Smooth muscle cell (in vitro differentiated cells): Measurements from ENCODE around the gene ATF7. TPM values are rescaled to one million over a fixed set of nuclear protein-coding genes. Genes with fewer than 3 reads are reported as not detected.

Experiments used
- DNase-seq: peaks from one replicate; lab custom pipeline; 2025; ENCODE audit not compliant: unreplicated experiment; lab: John Stamatoyannopoulos, UW
- H2AFZ ChIP-seq: fragments of 200-600 bp; sonication (generic); 2 replicates; pipeline ENCODE4 v1.6.0; 2016; ENCODE audit warnings: antibody characterized with exemption, low read depth, mild to moderate bottlenecking
- H3F3A ChIP-seq: fragments of 200-600 bp; sonication (generic); 2 replicates; pipeline ENCODE4 v1.6.0; 2017; ENCODE audit warnings: antibody characterized with exemption, low read depth
- H3K27ac ChIP-seq: fragments of 200-600 bp; sonication (generic); 2 replicates; pipeline ENCODE4 v1.5.1; 2016; ENCODE audit warnings: low read depth, mild to moderate bottlenecking
- H3K27me3 ChIP-seq: fragments of 200-600 bp; sonication (generic); 2 replicates; pipeline ENCODE4 v1.6.1; 2016; ENCODE audit warnings: low read depth, mild to moderate bottlenecking
- H3K36me3 ChIP-seq: fragments of 200-600 bp; sonication (generic); 2 replicates; pipeline ENCODE4 v1.5.1; 2016; ENCODE audit warnings: low read depth
- H3K4me1 ChIP-seq: fragments of 200-600 bp; sonication (generic); 2 replicates; pipeline ENCODE4 v1.5.1; 2016; ENCODE audit warnings: low read depth
- H3K4me2 ChIP-seq: fragments of 200-600 bp; sonication (generic); 2 replicates; pipeline ENCODE4 v1.6.0; 2016; ENCODE audit warnings: mild to moderate bottlenecking
- H3K4me3 ChIP-seq: fragments of 200-600 bp; sonication (generic); 2 replicates; pipeline ENCODE4 v1.5.1; 2016; ENCODE audit warnings: mild to moderate bottlenecking
- H3K79me2 ChIP-seq: fragments of 200-600 bp; sonication (generic); 2 replicates; pipeline ENCODE4 v1.6.0; 2016; ENCODE audit warnings: low read depth, mild to moderate bottlenecking
- H3K9ac ChIP-seq: fragments of 200-600 bp; sonication (generic); 2 replicates; pipeline ENCODE4 v1.6.0; 2016; ENCODE audit warnings: low read depth
- H3K9me3 ChIP-seq: fragments of 200-600 bp; sonication (generic); replicated peaks from 2 replicates; pipeline ENCODE4 v1.5.1; 2016; ENCODE audit warnings: low read depth
- H4K20me1 ChIP-seq: fragments of 200-600 bp; sonication (generic); 2 replicates; pipeline ENCODE4 v1.6.0; 2016; ENCODE audit warnings: low read depth
- CTCF ChIP-seq: fragments of 200-600 bp; sonication (generic); IDR thresholded peaks from 2 replicates; pipeline ENCODE4 v1.5.1; 2017; ENCODE audit warnings: borderline replicate concordance, mild to moderate bottlenecking, antibody characterized with exemption; ENCODE audit not compliant: insufficient read depth, poor library complexity, severe bottlenecking
- WGBS: methylation state at CpG from one replicate; pipeline ENCODE4 v1.1.7; 2016; ENCODE audit warnings: low lambda C conversion rate; 5-methylcytosine and 5-hydroxymethylcytosine counted together
- polyA plus RNA-seq: library from polyadenylated mRNA; unstranded; fragments of >200 nt; fragmentation: Nextera tagmentation; extraction: Ambion mirVana; gene quantifications from 2 replicates; pipeline ENCODE4 v1.2.1, GENCODE V29; 2016
- total RNA-seq: library from RNA; depleted of rRNA; stranded (reverse); fragments of >200 nt; gene quantifications from 2 replicates; pipeline ENCODE4 v1.2.3, GENCODE V29; 2014

ATF7 gene
- total and polyA plus RNA-seq, 2 experiments from 2014 or later = 15.2 to 28.5 TPM

- no peak for TF ChIP-seq CTCF
Observed at GRCh38 chr12:53467082-53467481, 159.1 kb downstream of the ATF7 start.

GRCh38 chr12:53466640-53467039, 159.5 kb downstream of the ATF7 start:
- H3K27me3 ChIP-seq = no peaks in the 10 kb centered on the region
- no peak for TF ChIP-seq CTCF
- no peak overlapping the region for H3K4me2 ChIP-seq
- peaks cover 99% of the 10 kb centered on the region for H4K20me1 ChIP-seq
- no peak overlapping the region for H3K9ac ChIP-seq
- 89% methylated on average over 4 of the region's 4 CpGs for WGBS
- H3K4me3 ChIP-seq = no peak overlapping the region
- no peak overlapping the region for H2AFZ ChIP-seq
- H3K27ac ChIP-seq = no peak overlapping the region
- no peaks in the 10 kb centered on the region for H3K9me3 ChIP-seq
- H3K36me3 ChIP-seq = peaks cover 69% of the 10 kb centered on the region
- H3K79me2 ChIP-seq = peaks cover 96% of the 10 kb centered on the region
- peaks cover 51% of the 10 kb centered on the region for H3F3A ChIP-seq
- peaks cover 19% of the 10 kb centered on the region for H3K4me1 ChIP-seq
- no peak for DNase-seq

More at GRCh38 chr12:53467082-53467481, 159.1 kb downstream of the ATF7 start:
- Histone ChIP-seq H4K20me1 (peaks cover 99% of the 10 kb centered on the region), H2AFZ (no peak overlapping the region), H3K4me2 (no peak overlapping the region), H3K79me2 (peaks cover 96% of the 10 kb centered on the region), H3K36me3 (peaks cover 65% of the 10 kb centered on the region), H3K27me3 (no peaks in the 10 kb centered on the region), H3K9me3 (no peaks in the 10 kb centered on the region), H3K4me1 (peaks cover 15% of the 10 kb centered on the region), H3K4me3 (no peak overlapping the region), H3K27ac (no peak overlapping the region), H3F3A (peaks cover 56% of the 10 kb centered on the region), H3K9ac (no peak overlapping the region)
- DNase-seq = no peak
- WGBS = 96% methylated on average over 5 of the region's 5 CpGs

- Histone ChIP-seq H4K20me1 (peaks cover 100% of the 10 kb centered on the region), H3K9ac (no peak overlapping the region)
Observed at GRCh38 chr12:53465679-53466078, 160.5 kb downstream of the ATF7 start.

More at GRCh38 chr12:53465679-53466078, 160.5 kb downstream of the ATF7 start:
- Histone ChIP-seq H3K4me3 (no peak overlapping the region), H3K27me3 (no peaks in the 10 kb centered on the region), H3F3A (peaks cover 49% of the 10 kb centered on the region), H3K4me1 (peaks cover 29% of the 10 kb centered on the region), H3K27ac (no peak overlapping the region), H3K79me2 (peaks cover 98% of the 10 kb centered on the region), H3K4me2 (no peak overlapping the region), H3K36me3 (peaks cover 75% of the 10 kb centered on the region), H2AFZ (no peak overlapping the region), H3K9me3 (no peaks in the 10 kb centered on the region)
- DNase-seq = no peak
- WGBS = 87% methylated on average over 2 of the region's 2 CpGs
- TF ChIP-seq CTCF = no peak
